Measurements from ENCODE around the gene HDX.
A peak's percentile ranks its signal among the peaks of the same experiment; 100 is the strongest.
"Not testable (repeated sequence)": the region's sequence is repeated elsewhere in the genome, so short reads cannot be mapped to it uniquely, and the experiment has no call there.

Gene HDX

GRCh38 chrX:84501798-84502628, at the start of gene HDX:
Gene HDX, minus strand, starts transcription at chrX:84502453. Its CDS starts 27,056 bp downstream, at chrX:84475397.
- DNase-seq = peak; percentile 54

GRCh38 chrX:84541315-84541714, 39.1 kb upstream of the HDX start:
- DNase-seq = not testable (repeated sequence)

GRCh38 chrX:84537627-84538026, 35.4 kb upstream of the HDX start:
- DNase-seq = not testable (repeated sequence)

- no peak for DNase-seq
These were observed 13.8 kb downstream of the HDX start for GRCh38 chrX:84488426-84488825.

- DNase-seq = no peak
These were observed 14.6 kb downstream of the HDX start for GRCh38 chrX:84487365-84488353.

GRCh38 chrX:84479086-84479485, 23.2 kb downstream of the HDX start:
- no peak for DNase-seq

GRCh38 chrX:84477114-84477513, 25.1 kb downstream of the HDX start:
- no peak for DNase-seq

- no peak for DNase-seq
These were observed 26.7 kb downstream of the HDX start for GRCh38 chrX:84475596-84475995.

- no peak for DNase-seq
These were observed 27.2 kb downstream of the HDX start for GRCh38 chrX:84475101-84475500.

GRCh38 chrX:84469226-84469625, 33.0 kb downstream of the HDX start:
- no peak for DNase-seq

GRCh38 chrX:84467898-84468297, 34.4 kb downstream of the HDX start:
- DNase-seq = no peak

GRCh38 chrX:84453351-84454246, 48.7 kb downstream of the HDX start:
- DNase-seq = no peak

- no peak for DNase-seq
These were observed 61.1 kb downstream of the HDX start for GRCh38 chrX:84441143-84441542.

- DNase-seq = no peak
These were observed 87.1 kb downstream of the HDX start for GRCh38 chrX:84415140-84415539.

- no peak for DNase-seq
These were observed 138.6 kb downstream of the HDX start for GRCh38 chrX:84363663-84364062.

GRCh38 chrX:84363051-84363450, 139.2 kb downstream of the HDX start:
- no peak for DNase-seq

- DNase-seq = no peak
These were observed 139.9 kb downstream of the HDX start for GRCh38 chrX:84362184-84362838.

GRCh38 chrX:84358271-84358670, 144.0 kb downstream of the HDX start:
- no peak for DNase-seq

GRCh38 chrX:84357296-84357695, 145.0 kb downstream of the HDX start:
- DNase-seq = no peak

- no peak for DNase-seq
These were observed 161.3 kb downstream of the HDX start for GRCh38 chrX:84340968-84341367.

GRCh38 chrX:84339507-84340364, 162.5 kb downstream of the HDX start:
- DNase-seq = no peak
